ENCODE measurements around the gene CFAP97.
A peak's percentile ranks its signal among the peaks of the same experiment; 100 is the strongest.
"Not testable (repeated sequence)": the region's sequence is repeated elsewhere in the genome, so short reads cannot be mapped to it uniquely, and the experiment has no call there.

The CFAP97 gene

GRCh38 chr4:185221912-185222311 lies 18.1 kb upstream of the CFAP97 start:
- DNase-seq, result no peak

- DNase-seq, result no peak
These were observed 17.7 kb upstream of the CFAP97 start for GRCh38 chr4:185221491-185221890.

- no peak for DNase-seq
These were observed 15.9 kb upstream of the CFAP97 start for GRCh38 chr4:185219551-185220344.

GRCh38 chr4:185218312-185218711 lies 14.5 kb upstream of the CFAP97 start:
- DNase-seq, result no peak

- no peak for DNase-seq
These were observed 13.7 kb upstream of the CFAP97 start for GRCh38 chr4:185217408-185217975.

GRCh38 chr4:185215261-185215660 lies 11.5 kb upstream of the CFAP97 start:
- no peak for DNase-seq

GRCh38 chr4:185213877-185214276 lies 10.1 kb upstream of the CFAP97 start:
- DNase-seq, result peak; percentile 36

GRCh38 chr4:185212581-185212980 lies 8.8 kb upstream of the CFAP97 start:
- no peak for DNase-seq

GRCh38 chr4:185211641-185212040 lies 7.8 kb upstream of the CFAP97 start:
- no peak for DNase-seq

- no peak for DNase-seq
These were observed 7.2 kb upstream of the CFAP97 start for GRCh38 chr4:185211035-185211434.

GRCh38 chr4:185210102-185210981 lies 6.5 kb upstream of the CFAP97 start:
- DNase-seq, result peak; percentile 25

- DNase-seq, result not testable (repeated sequence)
These were observed 6.0 kb upstream of the CFAP97 start for GRCh38 chr4:185209852-185210101.

GRCh38 chr4:185209031-185209851 lies 5.4 kb upstream of the CFAP97 start, which contains the start of gene SNX25:
Gene SNX25, plus strand, starts transcription at chr4:185209598. Its CDS starts 229 bp downstream, at chr4:185209827.
- peak; percentile 87 for DNase-seq

GRCh38 chr4:185207466-185207865 lies 3.7 kb upstream of the CFAP97 start:
- DNase-seq, result no peak

- DNase-seq, result no peak
These were observed 2.0 kb upstream of the CFAP97 start for GRCh38 chr4:185205697-185206342.

- DNase-seq, result not testable (repeated sequence)
These were observed 1.3 kb upstream of the CFAP97 start for GRCh38 chr4:185205073-185205472.

GRCh38 chr4:185204238-185204910 lies 574 bp upstream of the CFAP97 start:
- DNase-seq, result no peak

GRCh38 chr4:185202984-185203485 lies 765 bp downstream of the CFAP97 start:
- DNase-seq, result no peak

GRCh38 chr4:185201977-185202962 lies 1.5 kb downstream of the CFAP97 start:
- DNase-seq, result no peak

GRCh38 chr4:185198189-185198588 lies 5.6 kb downstream of the CFAP97 start:
- DNase-seq, result not testable (repeated sequence)

Data from CD4-positive, alpha-beta T cell treated with Interferon gamma for 1 hour (primary cell).